ENCODE measurements around the gene THSD7A. TPM values are rescaled to one million over a fixed set of nuclear protein-coding genes. Genes with fewer than 3 reads are reported as not detected.

THSD7A gene
- total RNA-seq, 1 donor from 2014 or later, result 7.0 TPM

DNA sequence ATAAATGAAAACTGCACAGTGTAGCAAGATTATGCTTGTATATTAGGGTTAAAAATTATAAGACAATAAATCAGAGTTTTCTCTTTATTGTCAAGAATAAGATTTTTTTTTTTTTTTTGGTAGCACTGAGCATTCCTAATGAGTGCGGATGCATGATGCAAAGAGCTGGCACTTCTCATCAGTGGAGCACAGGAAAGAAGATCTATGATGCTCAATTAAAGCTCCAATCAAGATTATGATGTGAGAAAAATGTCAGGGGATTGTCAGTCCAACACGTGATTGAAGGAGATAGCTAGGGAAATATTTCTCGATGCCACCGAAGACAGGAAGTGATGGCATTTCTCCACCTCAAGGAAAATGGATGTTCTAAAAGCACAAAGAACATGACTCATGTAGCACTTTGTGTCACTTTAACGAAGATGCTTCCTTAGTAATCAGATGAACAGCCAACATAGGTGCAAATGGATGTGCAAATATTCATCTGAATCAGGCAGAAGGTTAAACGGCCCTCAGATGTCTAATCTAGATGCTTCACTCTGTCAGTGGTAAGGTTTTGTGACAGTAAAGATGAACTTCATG is 240.9 kb downstream of the THSD7A start:
- DNase-seq (ENCODE audit: low spot score), result no peak

DNA sequence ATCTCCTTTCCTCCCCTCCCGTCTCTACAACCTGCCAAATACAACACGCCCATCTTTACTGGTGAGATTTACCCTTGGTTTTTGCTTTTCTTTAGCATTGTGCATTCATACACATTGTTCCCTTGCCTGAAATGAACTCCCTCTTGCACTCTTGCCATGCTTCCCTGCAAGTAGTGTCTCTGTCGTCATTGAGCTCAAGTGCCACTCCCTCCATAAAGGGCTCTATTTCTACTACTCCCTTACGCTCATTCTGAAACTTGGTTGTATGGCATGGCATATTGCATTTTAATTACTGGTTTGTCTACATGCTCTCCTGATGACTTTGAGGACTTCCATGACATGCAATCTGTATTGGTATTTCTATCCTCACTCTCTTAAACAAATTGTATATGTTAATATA is 242.7 kb downstream of the THSD7A start:
- no peak for DNase-seq (ENCODE audit: low spot score)

DNA sequence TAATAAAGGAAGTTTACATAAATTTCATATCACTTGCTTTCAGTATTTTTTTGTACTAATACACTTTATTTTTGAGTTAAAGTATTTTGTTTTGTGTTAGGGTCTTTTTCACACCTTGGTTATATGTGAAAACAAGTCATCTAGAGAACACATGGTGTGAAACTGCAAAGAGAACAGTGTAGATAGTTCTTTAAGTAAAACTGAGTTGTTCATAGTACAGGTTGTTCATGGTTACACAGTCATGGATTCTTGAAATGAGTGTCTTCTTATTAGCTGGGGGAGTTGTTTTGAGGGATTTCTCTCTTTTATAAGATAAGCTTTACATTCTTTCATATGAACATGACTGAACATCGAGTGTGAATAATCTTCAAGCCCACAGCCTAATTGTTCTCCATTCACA is 244.2 kb downstream of the THSD7A start:
- DNase-seq (ENCODE audit: low spot score), result no peak

DNA sequence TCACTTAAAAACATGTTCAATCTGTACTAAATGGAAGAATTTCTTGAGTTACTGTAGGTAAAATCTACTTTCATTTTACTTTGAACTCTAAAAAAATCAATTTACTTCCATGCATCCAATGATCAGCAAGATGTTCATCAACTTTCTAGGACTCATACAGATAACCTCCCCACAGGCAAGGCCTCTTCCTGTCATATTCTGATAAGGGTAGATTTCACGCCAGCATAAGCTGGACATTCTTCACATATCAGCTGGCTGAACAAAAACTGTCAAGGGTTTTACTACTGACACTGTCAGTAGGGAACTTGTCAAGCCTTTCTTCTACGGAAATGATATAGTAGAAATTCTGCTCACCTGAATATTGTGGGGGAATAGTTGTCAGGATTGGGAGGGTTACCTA is 244.9 kb downstream of the THSD7A start:
- DNase-seq (ENCODE audit: low spot score), result no peak

- no peak for DNase-seq (ENCODE audit: low spot score)
These were observed 247.5 kb downstream of the THSD7A start for GRCh38 chr7:11584406-11585031.

DNA sequence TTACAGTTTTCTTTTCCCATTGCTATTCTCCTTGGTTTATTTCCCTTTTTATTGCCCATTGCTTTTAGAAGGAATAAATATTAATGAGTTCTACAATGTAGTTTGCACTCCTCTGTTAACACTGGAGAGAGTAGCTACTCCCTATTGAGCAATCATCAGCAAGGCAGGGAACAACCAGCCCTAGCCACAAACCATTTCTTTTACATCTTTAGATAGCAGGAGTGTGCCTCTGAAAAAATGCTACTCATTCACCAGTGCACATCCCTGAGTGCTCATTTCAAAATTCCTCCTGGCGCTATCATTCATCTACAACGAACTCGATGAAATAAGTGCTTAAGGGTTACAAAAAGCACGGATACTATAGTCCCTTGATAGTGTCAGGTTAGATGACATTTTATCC is 252.9 kb downstream of the THSD7A start:
- DNase-seq (ENCODE audit: low spot score), result no peak

GRCh38 chr7:11576310-11576709 is 255.7 kb downstream of the THSD7A start:
- DNase-seq (ENCODE audit: low spot score), result no peak

DNA sequence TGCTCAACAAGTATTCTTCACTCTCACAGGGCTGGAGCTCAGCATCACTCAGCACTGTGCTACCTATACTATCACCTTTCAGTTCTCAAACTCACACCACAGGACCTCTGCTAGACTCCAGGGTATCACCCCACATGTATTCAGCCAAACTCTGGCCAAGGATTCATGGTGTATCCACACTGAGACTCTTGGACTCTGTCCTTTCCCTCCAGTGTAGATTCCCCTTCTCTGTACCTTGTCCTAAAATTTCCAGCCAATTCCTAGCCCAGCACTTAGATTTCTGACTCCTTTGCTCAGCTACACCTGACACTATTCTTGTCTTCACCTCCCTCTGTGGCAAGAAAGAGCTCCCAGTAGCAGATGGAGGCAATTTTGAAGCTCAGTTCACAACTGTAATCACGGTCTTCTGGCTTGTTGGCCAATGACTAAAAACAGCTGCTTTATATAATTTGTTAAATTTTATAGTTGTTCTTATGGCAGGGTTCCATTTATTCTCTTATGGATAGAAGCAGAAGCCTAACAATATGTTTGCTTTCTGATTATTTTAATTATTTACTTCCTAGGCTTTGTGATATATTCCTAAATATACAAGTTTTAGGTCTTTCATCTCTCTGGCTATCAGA is 258.8 kb downstream of the THSD7A start:
- no peak for DNase-seq (ENCODE audit: low spot score)

GRCh38 chr7:11570922-11571550 is 261.0 kb downstream of the THSD7A start:
- DNase-seq (ENCODE audit: low spot score), result no peak

DNA sequence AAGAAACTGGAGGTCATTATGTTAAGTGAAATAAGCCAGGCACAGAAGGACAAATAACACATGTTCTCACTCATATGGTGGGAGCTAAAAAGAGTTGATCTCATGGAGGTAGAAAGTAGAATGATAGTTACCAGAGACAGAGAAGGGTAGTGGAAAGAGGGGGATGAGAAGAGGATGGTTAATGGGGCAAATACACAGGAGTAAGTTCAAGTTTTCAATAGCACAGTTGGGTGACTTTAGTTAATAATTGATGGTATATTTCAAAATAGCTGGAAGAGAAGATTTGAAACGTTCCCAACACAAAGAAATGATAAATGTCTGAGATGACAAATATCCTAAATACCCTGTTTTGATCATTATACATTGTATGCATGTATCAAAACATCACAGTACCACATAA is 261.8 kb downstream of the THSD7A start:
- no peak for DNase-seq (ENCODE audit: low spot score)

- no peak for DNase-seq (ENCODE audit: low spot score)
These were observed 264.4 kb downstream of the THSD7A start for GRCh38 chr7:11567571-11567970.

GRCh38 chr7:11557627-11558026 is 274.4 kb downstream of the THSD7A start:
- DNase-seq (ENCODE audit: low spot score), result no peak

- DNase-seq (ENCODE audit: low spot score), result no peak
These were observed 279.2 kb downstream of the THSD7A start for GRCh38 chr7:11552676-11553296.

DNA sequence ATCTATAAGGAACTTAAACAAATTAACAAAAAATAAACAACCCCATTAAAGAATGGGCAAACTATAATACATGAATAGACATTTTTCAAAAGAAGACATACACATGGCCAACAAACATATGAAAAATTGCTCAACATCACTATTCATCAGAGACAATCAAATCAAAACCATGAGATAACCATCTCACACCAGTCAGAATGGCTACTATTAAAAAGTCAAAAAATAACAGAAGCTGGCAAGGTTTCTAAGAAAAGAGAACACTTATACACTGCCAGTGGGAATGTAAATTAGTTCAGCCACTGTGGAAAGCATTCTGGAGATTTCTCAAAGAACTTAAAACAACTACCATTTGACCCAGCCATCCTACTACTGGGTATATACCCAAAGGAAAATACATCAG is 280.5 kb downstream of the THSD7A start:
- DNase-seq (ENCODE audit: low spot score), result no peak

- no peak for DNase-seq (ENCODE audit: low spot score)
These were observed 283.5 kb downstream of the THSD7A start for GRCh38 chr7:11548532-11548931.

DNA sequence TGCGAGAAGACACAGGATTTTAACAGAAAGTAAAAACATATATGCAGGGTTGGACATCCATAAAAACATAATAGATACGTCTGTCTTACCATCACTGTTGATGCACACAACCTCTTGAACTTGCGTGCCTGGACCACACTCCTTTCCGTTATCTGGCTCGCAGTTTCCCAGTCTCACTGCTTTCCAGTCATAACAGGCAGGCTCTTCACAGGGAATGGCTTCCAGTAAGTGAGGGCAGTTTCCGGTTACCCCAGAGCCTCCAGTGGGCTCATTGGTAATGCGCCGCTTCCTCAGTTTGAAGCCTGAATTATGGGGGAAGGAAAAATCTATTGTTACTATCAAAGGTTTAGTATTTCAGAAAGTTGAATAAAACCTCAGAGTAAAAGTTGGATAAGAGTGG is 290.7 kb downstream of the THSD7A start:
- DNase-seq (ENCODE audit: low spot score), result no peak

DNA sequence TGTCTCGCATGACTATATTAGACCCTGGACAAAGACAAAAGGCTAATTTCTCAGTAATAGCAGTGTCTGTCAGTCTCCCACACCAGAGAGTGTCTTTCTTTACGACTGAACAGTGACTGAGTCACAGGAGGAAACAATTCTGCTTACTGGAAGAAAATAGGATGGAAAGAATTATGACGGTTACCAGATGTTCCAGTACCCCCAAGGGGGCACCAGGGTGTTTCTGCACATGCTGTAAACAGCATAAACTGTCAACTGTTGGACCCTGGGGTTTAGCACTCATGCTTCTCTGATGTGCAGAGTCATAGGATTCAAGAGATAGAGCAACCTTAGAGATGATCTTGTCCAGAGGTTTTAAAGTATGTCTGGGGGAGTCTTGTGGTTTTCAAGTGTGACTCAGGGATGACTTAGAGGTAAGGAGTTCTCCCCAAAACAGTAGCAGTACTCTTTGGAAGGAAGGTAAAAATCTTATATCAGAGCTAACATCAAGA is 291.7 kb downstream of the THSD7A start:
- DNase-seq (ENCODE audit: low spot score), result peak; percentile 81

- DNase-seq (ENCODE audit: low spot score), result peak; percentile 80
These were observed 292.1 kb downstream of the THSD7A start for GRCh38 chr7:11539853-11540252.

DNA sequence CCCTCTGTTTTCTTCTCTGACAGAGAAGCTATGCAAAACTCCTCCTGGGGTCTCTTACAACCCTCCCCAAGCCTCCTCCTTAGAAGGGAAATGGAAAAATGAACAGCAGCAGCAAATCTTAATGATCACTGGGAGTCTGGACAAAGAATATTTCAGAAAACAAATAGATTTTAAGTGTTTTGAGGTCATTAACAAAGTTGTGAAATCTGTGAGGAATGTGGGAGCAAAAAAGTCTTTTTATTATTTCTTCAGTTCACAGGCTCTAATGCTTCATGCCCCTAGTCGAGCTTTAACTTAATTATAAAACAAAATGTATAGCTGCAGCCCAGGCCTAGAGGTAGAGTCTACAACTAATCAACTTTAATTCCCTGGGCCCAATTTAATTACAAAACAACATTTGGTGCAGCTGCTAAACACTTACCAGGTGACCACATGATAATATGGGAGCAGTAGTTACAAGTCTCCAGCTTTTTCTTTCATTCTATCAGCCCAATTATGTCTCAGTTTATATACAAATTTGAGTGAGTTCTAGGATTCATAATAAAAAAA is 293.2 kb downstream of the THSD7A start:
- DNase-seq (ENCODE audit: low spot score), result no peak

DNA sequence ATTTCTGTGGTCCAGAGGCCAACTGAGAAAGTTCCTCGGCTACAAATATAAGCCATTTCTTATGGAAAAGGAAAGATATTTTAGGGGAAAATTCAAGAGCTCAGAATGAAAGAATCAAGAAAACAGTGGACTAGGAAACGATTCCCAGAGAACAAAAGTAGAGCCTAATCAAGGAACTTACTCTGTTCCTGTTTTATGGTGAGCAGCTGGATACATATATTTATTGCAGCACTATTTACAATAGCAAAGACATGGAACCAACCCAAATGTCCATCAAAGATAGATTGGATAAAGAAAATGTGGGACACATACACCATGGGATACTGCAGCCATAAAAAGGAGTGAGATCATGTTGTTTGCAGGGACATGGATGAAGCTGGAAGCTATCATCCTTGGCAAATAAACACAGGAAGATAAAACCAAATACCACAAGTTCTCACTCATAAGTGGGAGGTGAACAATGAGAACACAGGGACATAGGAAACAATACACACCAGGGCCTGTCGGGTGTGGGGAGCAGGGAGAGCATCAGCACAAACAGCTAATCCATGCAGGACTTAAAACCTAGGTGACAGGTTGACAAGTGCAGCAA is 298.7 kb downstream of the THSD7A start:
- no peak for DNase-seq (ENCODE audit: low spot score)

DNA sequence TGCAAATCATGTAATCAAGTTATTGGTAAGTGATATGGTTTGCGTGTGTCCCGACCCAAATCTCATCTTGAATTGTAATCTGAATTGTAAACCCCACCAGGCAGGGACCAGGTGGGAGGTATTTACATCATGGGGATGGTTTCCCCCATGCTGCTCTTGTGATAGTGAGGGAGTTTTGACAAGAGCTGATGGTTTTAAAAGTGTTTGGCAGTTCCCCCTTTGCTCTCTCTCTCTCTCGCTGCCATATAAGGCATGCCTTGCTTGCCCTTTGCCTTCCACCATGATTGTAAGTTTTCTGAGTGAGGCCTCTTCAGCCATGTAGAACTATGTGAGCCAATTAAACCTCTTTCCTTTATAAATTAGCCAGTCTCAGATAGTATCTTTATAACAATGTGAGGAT is 302.6 kb downstream of the THSD7A start:
- no peak for DNase-seq (ENCODE audit: low spot score)

DNA sequence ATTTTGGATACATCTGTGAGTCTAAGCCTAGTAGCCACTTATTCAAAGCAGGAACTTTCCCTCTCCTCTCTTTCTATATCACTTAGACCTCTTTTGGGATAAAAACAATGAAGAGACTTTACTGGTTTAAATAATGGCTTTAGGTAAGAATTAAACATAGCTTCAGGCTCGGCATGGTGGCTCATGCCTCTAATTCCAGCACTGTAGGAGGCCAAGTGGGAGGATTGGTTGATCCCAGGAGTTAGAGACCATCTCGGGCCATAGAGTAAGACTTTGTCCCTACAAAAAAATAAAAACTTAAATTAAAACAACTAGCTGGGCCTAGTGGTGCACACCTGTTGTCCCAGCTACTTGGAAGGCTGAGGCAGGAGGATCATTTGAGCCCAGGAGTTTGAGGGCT is 304.3 kb downstream of the THSD7A start:
- DNase-seq (ENCODE audit: low spot score), result no peak
